H1 (cell line): ENCODE measurements around the gene RAD51B. TPM values are rescaled to one million over a fixed set of nuclear protein-coding genes. Genes with fewer than 3 reads are reported as not detected.

ENCODE experiments used
- CTCF ChIA-PET: fragments of 300-600 bp; sonication (Branson Sonifier 250); formaldehyde crosslinking; loops from one replicate; lab custom pipeline; 2021; ENCODE audit not compliant: partially characterized antibody; lab: Charles Lee
- POLR2A ChIA-PET: fragments of 300-600 bp; sonication (Branson Sonifier 250); formaldehyde crosslinking; loops from one replicate; lab custom pipeline; 2021; ENCODE audit warnings: inconsistent platforms; ENCODE audit not compliant: partially characterized antibody; lab: Charles Lee
- DNase-seq, 2 experiments: peaks; one replicate each; pipeline versions ENCODE4 v3.0.0 to v3.0.0-alpha.2; 2010 to 2022; ENCODE audit warnings: low spot score in 2 of 2, low read depth in 1 of 2, mixed read lengths in 1 of 2
- FAIRE-seq: peaks from 2 replicates; lab custom pipeline; 2011; peaks lifted over from hg19 to GRCh38; lab: Jason Lieb, UNC
- H2AFZ ChIP-seq: 2 replicates; pipeline ENCODE4 v1.8.1; 2012; ENCODE audit warnings: low read length, inconsistent platforms
- H2AK5ac ChIP-seq: 2 replicates; pipeline ENCODE4 v1.6.1; 2013; ENCODE audit warnings: low read depth, low read length
- H2BK120ac ChIP-seq: replicated peaks from 2 replicates; pipeline ENCODE3; 2013; ENCODE audit warnings: low read depth, low read length, inconsistent platforms
- H2BK12ac ChIP-seq: 2 replicates; pipeline ENCODE4 v1.6.1; 2013; ENCODE audit warnings: low read depth, low read length
- H2BK15ac ChIP-seq: 2 replicates; pipeline ENCODE4 v1.6.1; 2013; ENCODE audit warnings: low read length
- H2BK20ac ChIP-seq: 2 replicates; pipeline ENCODE4 v1.6.1; 2013; ENCODE audit warnings: low read length
- H2BK5ac ChIP-seq: 2 replicates; pipeline ENCODE4 v1.6.1; 2013; ENCODE audit warnings: low read depth, low read length
- H3K14ac ChIP-seq: 2 replicates; pipeline ENCODE4 v1.6.1; 2013; ENCODE audit warnings: inconsistent platforms; ENCODE audit not compliant: insufficient read length
- H3K18ac ChIP-seq: 2 replicates; pipeline ENCODE4 v1.6.1; 2013; ENCODE audit warnings: low read length; ENCODE audit errors: extremely low read depth
- H3K23ac ChIP-seq: 2 replicates; pipeline ENCODE4 v1.6.1; 2013; ENCODE audit warnings: inconsistent platforms; ENCODE audit not compliant: insufficient read length
- H3K23me2 ChIP-seq: 2 replicates; pipeline ENCODE4 v1.6.1; 2013; ENCODE audit warnings: low read depth, low read length
- H3K27ac ChIP-seq: 2 replicates; pipeline ENCODE4 v1.6.1; 2011; ENCODE audit warnings: low read depth, low read length, inconsistent platforms
- H3K27me3 ChIP-seq, 4 experiments: replicated peaks in 1 of 4; 1 replicate in 1 of 4; 2 replicates in 3 of 4; pipeline versions ENCODE4 v1.6.1 to v1.8.1; 2011 to 2013; ENCODE audit warnings: low read length in 3 of 4, mild to moderate bottlenecking in 3 of 4, inconsistent platforms in 2 of 4, mixed read lengths in 2 of 4, moderate library complexity in 1 of 4; ENCODE audit not compliant: control insufficient read depth in 3 of 4, insufficient read depth in 3 of 4; ENCODE audit errors: extremely low read depth in 1 of 4
- H3K36me3 ChIP-seq, 4 experiments: 2 replicates each; pipeline versions ENCODE4 v1.6.1 to v1.8.1; 2011 to 2013; ENCODE audit warnings: mild to moderate bottlenecking in 4 of 4, low read length in 3 of 4, moderate library complexity in 2 of 4, control low read depth in 1 of 4, inconsistent platforms in 1 of 4; ENCODE audit not compliant: insufficient read depth in 4 of 4, control insufficient read depth in 2 of 4
- H3K4ac ChIP-seq: replicated peaks from 2 replicates; pipeline ENCODE3; 2013; ENCODE audit warnings: low read length, low read depth, mixed read lengths, inconsistent platforms; ENCODE audit not compliant: insufficient read length
- H3K4me1 ChIP-seq, 4 experiments: replicated peaks in 1 of 4; 1 replicate in 1 of 4; 2 replicates in 3 of 4; pipeline versions ENCODE4 v1.6.1 to v1.8.1; 2011 to 2013; ENCODE audit warnings: low read length in 3 of 4, inconsistent platforms in 2 of 4, mixed read lengths in 1 of 4; ENCODE audit not compliant: insufficient read depth in 4 of 4, control insufficient read depth in 3 of 4
- H3K4me2 ChIP-seq, 2 experiments: 2 replicates each; pipeline versions ENCODE4 v1.6.1 to v1.8.1; 2011 to 2013; ENCODE audit warnings: low read depth in 2 of 2, low read length in 2 of 2, control low read depth in 1 of 2, inconsistent platforms in 1 of 2, mild to moderate bottlenecking in 1 of 2; ENCODE audit not compliant: insufficient read depth in 1 of 2
- H3K4me3 ChIP-seq, 4 experiments: fragments of 200-600, 300-600 bp in 1 of 4; sonication (generic), shearing (Covaris generic), sonication (Bioruptor Twin) in 1 of 4; 2 replicates each; pipeline versions ENCODE4 v1.5.1 to v1.8.1; 2011 to 2016; ENCODE audit warnings: low read length in 4 of 4, low read depth in 3 of 4, control low read depth in 2 of 4, inconsistent platforms in 2 of 4, mild to moderate bottlenecking in 2 of 4, mixed read lengths in 1 of 4, moderate library complexity in 1 of 4; ENCODE audit not compliant: insufficient read depth in 2 of 4; ENCODE audit errors: extremely low read depth in 1 of 4
- H3K56ac ChIP-seq: replicated peaks from 2 replicates; pipeline ENCODE3; 2013; ENCODE audit warnings: low read depth, mild to moderate bottlenecking, mixed read lengths, low read length, inconsistent platforms; ENCODE audit not compliant: insufficient read length
- H3K79me1 ChIP-seq: 2 replicates; pipeline ENCODE4 v1.6.1; 2013; ENCODE audit warnings: low read depth, low read length, control low read depth
- H3K79me2 ChIP-seq, 2 experiments: 2 replicates each; pipeline versions ENCODE4 v1.6.1 to v1.8.1; 2012 to 2013; ENCODE audit warnings: low read length in 2 of 2, mild to moderate bottlenecking in 2 of 2, inconsistent platforms in 1 of 2; ENCODE audit not compliant: insufficient read depth in 2 of 2, control insufficient read depth in 1 of 2
- H3K9ac ChIP-seq, 4 experiments: replicated peaks in 1 of 4; 1 replicate in 1 of 4; 2 replicates in 3 of 4; pipeline versions ENCODE4 v1.6.1 to v1.8.1; 2011 to 2013; ENCODE audit warnings: low read depth in 3 of 4, low read length in 3 of 4, control low read depth in 2 of 4, mild to moderate bottlenecking in 2 of 4, moderate library complexity in 2 of 4, inconsistent platforms in 1 of 4; ENCODE audit errors: extremely low read depth in 1 of 4
- H3K9me3 ChIP-seq, 2 experiments: 2 replicates each; pipeline versions ENCODE4 v1.6.1 to v1.8.1; 2012 to 2013; ENCODE audit warnings: mild to moderate bottlenecking in 2 of 2, moderate library complexity in 2 of 2, control low read depth in 1 of 2, inconsistent platforms in 1 of 2, low read depth in 1 of 2, low read length in 1 of 2, mixed read lengths in 1 of 2; ENCODE audit not compliant: insufficient read depth in 2 of 2
- H4K20me1 ChIP-seq, 2 experiments: replicated peaks in 1 of 2; 2 replicates each; pipeline versions ENCODE3 to v1.8.1; 2011 to 2013; ENCODE audit warnings: inconsistent platforms in 2 of 2, low read length in 2 of 2, mild to moderate bottlenecking in 1 of 2; ENCODE audit not compliant: insufficient read depth in 2 of 2, control insufficient read depth in 1 of 2
- H4K5ac ChIP-seq: 2 replicates; pipeline ENCODE4 v1.6.1; 2013; ENCODE audit warnings: low read length, low read depth, mixed read lengths, inconsistent platforms; ENCODE audit not compliant: insufficient read length
- H4K8ac ChIP-seq: 2 replicates; pipeline ENCODE4 v1.8.0; 2013; ENCODE audit warnings: mild to moderate bottlenecking, moderate library complexity, low read length, inconsistent platforms; ENCODE audit not compliant: insufficient read depth; ENCODE audit errors: extremely low read depth
- H4K91ac ChIP-seq: replicated peaks from 2 replicates; pipeline ENCODE3; 2013; ENCODE audit warnings: low read length, mixed read lengths, inconsistent platforms; ENCODE audit not compliant: insufficient read length
- ASH2L ChIP-seq: fragments of 200-600, 300-600 bp; sonication (generic); IDR thresholded peaks from one replicate; pipeline ENCODE4 v1.7.1; 2017; ENCODE audit warnings: low read length
- BACH1 ChIP-seq: IDR thresholded peaks from 2 replicates; pipeline ENCODE4 v1.6.1; 2012; ENCODE audit warnings: low read length, improper control_type of control experiment
- KDM5A ChIP-seq: fragments of 200-600 bp; IDR thresholded peaks from 2 replicates; pipeline ENCODE4 v1.7.1; 2012; ENCODE audit warnings: mild to moderate bottlenecking, low read length, inconsistent platforms, mixed read lengths
- RBBP5 ChIP-seq: IDR thresholded peaks from 2 replicates; pipeline ENCODE4 v1.7.1; 2012; ENCODE audit warnings: low read depth, mild to moderate bottlenecking, inconsistent platforms, low read length, moderate library complexity, borderline replicate concordance
- SAP30 ChIP-seq: fragments of 300-600 bp; sonication (generic); IDR thresholded peaks from 2 replicates; pipeline ENCODE4 v1.7.1; 2012; ENCODE audit warnings: low read length, moderate library complexity, mild to moderate bottlenecking, inconsistent platforms; ENCODE audit not compliant: insufficient read depth, insufficient replicate concordance
- SIN3A ChIP-seq, 2 experiments: IDR thresholded peaks in 1 of 2; conservative IDR thresholded peaks in 1 of 2; 2 replicates each; pipeline ENCODE4 v1.6.1; 2011 to 2012; ENCODE audit warnings: low read length in 2 of 2, improper control_type of control experiment in 1 of 2, low read depth in 1 of 2, mild to moderate bottlenecking in 1 of 2
- SP1 ChIP-seq: IDR thresholded peaks from 2 replicates; pipeline ENCODE4 v1.6.1; 2011; ENCODE audit warnings: low read depth, low read length
- ZNF274 ChIP-seq: IDR thresholded peaks from 2 replicates; pipeline ENCODE4 v1.7.0; 2012; ENCODE audit warnings: low read length, borderline replicate concordance; ENCODE audit errors: extremely low read depth
- WGBS, 2 experiments: shearing (Covaris generic) in 1 of 2; methylation state at CpG; one replicate each; pipeline versions ENCODE4 v1.1.6 to v1.1.7; 2013 to 2015; ENCODE audit warnings: low lambda C conversion rate in 2 of 2, mixed read lengths in 2 of 2, inconsistent platforms in 1 of 2, low coverage in 1 of 2, missing lambda C conversion rate in 1 of 2; ENCODE audit not compliant: insufficient replicate concordance in 2 of 2, insufficient coverage in 1 of 2, insufficient read length in 1 of 2; ENCODE audit errors: extremely low coverage in 1 of 2, missing lambda C conversion rate in 1 of 2; 5-methylcytosine and 5-hydroxymethylcytosine counted together
- polyA plus RNA-seq, 7 experiments: library from polyadenylated mRNA; depleted of rRNA in 3 of 7; stranded (reverse) in 5 of 7; unstranded in 2 of 7; fragments of >200 nt in 5 of 7; fragments of 200-250 nt in 2 of 7; gene quantifications; 1 replicate in 5 of 7; 2 replicates in 1 of 7; 4 replicates in 1 of 7; pipeline versions ENCODE4 v1.2.1 to v1.2.3, GENCODE V29; 2011 to 2013; ENCODE audit warnings: missing spikeins in 2 of 7, mixed read lengths in 2 of 7
- total RNA-seq: library from RNA; stranded (reverse); fragmentation: NEBNext Ultra II Directional; extraction: Animal tissue kit (Norgen Biotek cat#: 25700); gene quantifications from 2 replicates; pipeline ENCODE4 v1.2.1, GENCODE V29; 2021
- TF ChIP-seq, protein P1 (sequence below): IDR thresholded peaks from 2 replicates; pipeline ENCODE4 v1.6.1; 2012; ENCODE audit warnings: inconsistent platforms
- TF ChIP-seq, protein P2 (sequence below), 3 experiments: IDR thresholded peaks; 1 replicate in 2 of 3; 2 replicates in 1 of 3; pipeline versions ENCODE4 v1.5.1 to v1.6.1; 2011; ENCODE audit warnings: low read length in 3 of 3, mild to moderate bottlenecking in 3 of 3, inconsistent platforms in 2 of 3, low read depth in 1 of 3, moderate library complexity in 1 of 3; ENCODE audit not compliant: insufficient read depth in 1 of 3; ENCODE audit errors: control extremely low read depth in 1 of 3

RAD51B gene
- total and polyA plus RNA-seq, 2 of the 8 experiments (the other 6 are each of a cell fraction or from before 2014, with no cell fraction given), result 3.9 to 14.9 TPM

GRCh38 chr14:67998834-67999233 lies 179.3 kb downstream of the RAD51B start:
- no peak overlapping the region for H2BK12ac ChIP-seq
- no peak overlapping the region for H4K91ac ChIP-seq
- FAIRE-seq, result no peak
- H2AFZ ChIP-seq, result no peak overlapping the region
- H4K8ac ChIP-seq, result no peak overlapping the region
- H3K36me3 ChIP-seq, result no peaks in the 10 kb centered on the region
- no peaks in the 10 kb centered on the region for H3K79me2 ChIP-seq
- no peak overlapping the region for H3K23ac ChIP-seq
- no peak overlapping the region for H3K56ac ChIP-seq
- no peak overlapping the region for H3K14ac ChIP-seq
- POLR2A ChIA-PET, result interaction anchor here (0.6 kb wide), 1 partner anchor 34 kb away, joined by 4 read pairs; no protein-coding TSS in a partner anchor
- no peak overlapping the region for H2BK20ac ChIP-seq
- no peaks in the 10 kb centered on the region for H4K20me1 ChIP-seq
- no peak overlapping the region for H2BK5ac ChIP-seq
- no peak overlapping the region for H3K4me2 ChIP-seq
- no peak overlapping the region for H2AK5ac ChIP-seq
- WGBS, 2 experiments, result 77% methylated on average over 1 of the region's 1 CpG; no CpG with 5 or more reads in 1 of the 2 experiments
- no peak for DNase-seq
- H3K27me3 ChIP-seq, result no peaks in the 10 kb centered on the region
- CTCF ChIA-PET, result interaction anchor here (0.5 to 1.4 kb wide), 6 partner anchors 9 to 299 kb away, joined by 3 to 4 read pairs (median 3); no protein-coding TSS in a partner anchor
- H3K4me1 ChIP-seq, result no peaks in the 10 kb centered on the region
- no peak overlapping the region for H2BK120ac ChIP-seq
- no peak overlapping the region for H3K4me3 ChIP-seq
- H3K27ac ChIP-seq, result no peak overlapping the region
- H3K18ac ChIP-seq, result no peak overlapping the region
- H3K4ac ChIP-seq, result no peak overlapping the region
- H3K9me3 ChIP-seq, result no peaks in the 10 kb centered on the region
- H3K79me1 ChIP-seq, result no peaks in the 10 kb centered on the region
- no peak overlapping the region for H4K5ac ChIP-seq
- H3K23me2 ChIP-seq, result no peaks in the 10 kb centered on the region
- H2BK15ac ChIP-seq, result no peak overlapping the region
- H3K9ac ChIP-seq, result no peak overlapping the region
- TF ChIP-seq ASH2L, result no peak
- no peak for TF ChIP-seq RBBP5
- TF ChIP-seq SP1, result no peak
- no peak for TF ChIP-seq ZNF274
- TF ChIP-seq, protein P1, sequence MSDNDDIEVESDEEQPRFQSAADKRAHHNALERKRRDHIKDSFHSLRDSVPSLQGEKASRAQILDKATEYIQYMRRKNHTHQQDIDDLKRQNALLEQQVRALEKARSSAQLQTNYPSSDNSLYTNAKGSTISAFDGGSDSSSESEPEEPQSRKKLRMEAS, result no peak
- TF ChIP-seq, protein P2, sequence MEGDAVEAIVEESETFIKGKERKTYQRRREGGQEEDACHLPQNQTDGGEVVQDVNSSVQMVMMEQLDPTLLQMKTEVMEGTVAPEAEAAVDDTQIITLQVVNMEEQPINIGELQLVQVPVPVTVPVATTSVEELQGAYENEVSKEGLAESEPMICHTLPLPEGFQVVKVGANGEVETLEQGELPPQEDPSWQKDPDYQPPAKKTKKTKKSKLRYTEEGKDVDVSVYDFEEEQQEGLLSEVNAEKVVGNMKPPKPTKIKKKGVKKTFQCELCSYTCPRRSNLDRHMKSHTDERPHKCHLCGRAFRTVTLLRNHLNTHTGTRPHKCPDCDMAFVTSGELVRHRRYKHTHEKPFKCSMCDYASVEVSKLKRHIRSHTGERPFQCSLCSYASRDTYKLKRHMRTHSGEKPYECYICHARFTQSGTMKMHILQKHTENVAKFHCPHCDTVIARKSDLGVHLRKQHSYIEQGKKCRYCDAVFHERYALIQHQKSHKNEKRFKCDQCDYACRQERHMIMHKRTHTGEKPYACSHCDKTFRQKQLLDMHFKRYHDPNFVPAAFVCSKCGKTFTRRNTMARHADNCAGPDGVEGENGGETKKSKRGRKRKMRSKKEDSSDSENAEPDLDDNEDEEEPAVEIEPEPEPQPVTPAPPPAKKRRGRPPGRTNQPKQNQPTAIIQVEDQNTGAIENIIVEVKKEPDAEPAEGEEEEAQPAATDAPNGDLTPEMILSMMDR (IDR thresholded peaks at IDR 0.05; ENCODE audit: control extremely low read depth in 1 of 3, insufficient read depth in 1 of 3, low read depth in 1 of 3, low read length in 3 of 3), result no peak
- no peak for TF ChIP-seq BACH1
- TF ChIP-seq KDM5A, result no peak
- TF ChIP-seq SAP30, result no peak
- no peak for TF ChIP-seq SIN3A (conservative IDR thresholded peaks at IDR 0.05 in 1 of 2, IDR thresholded peaks at IDR 0.05 in 1 of 2; ENCODE audit: low read depth in 1 of 2, low read length in 2 of 2)
